A172 (cell line): ENCODE data around the gene MBNL2. TPM values are rescaled to one million over a fixed set of nuclear protein-coding genes. Genes with fewer than 3 reads are reported as not detected.

ENCODE experiments used
- DNase-seq: peaks from one replicate; pipeline ENCODE4 v3.0.0-alpha.2; 2015; ENCODE audit warnings: low spot score
- total RNA-seq: library from RNA; depleted of rRNA; stranded (reverse); fragments of >200 nt; shearing (Covaris generic); gene quantifications from 2 replicates; pipeline ENCODE4 v1.2.3, GENCODE V29; 2014

Gene MBNL2
- total RNA-seq, 1 experiment from 2014 or later, result 204 TPM

GRCh38 chr13:97325738-97326137, 103.6 kb downstream of the MBNL2 start:
- no peak for DNase-seq

GRCh38 chr13:97327086-97327485, 105.0 kb downstream of the MBNL2 start:
- peak; percentile 25 for DNase-seq

DNA sequence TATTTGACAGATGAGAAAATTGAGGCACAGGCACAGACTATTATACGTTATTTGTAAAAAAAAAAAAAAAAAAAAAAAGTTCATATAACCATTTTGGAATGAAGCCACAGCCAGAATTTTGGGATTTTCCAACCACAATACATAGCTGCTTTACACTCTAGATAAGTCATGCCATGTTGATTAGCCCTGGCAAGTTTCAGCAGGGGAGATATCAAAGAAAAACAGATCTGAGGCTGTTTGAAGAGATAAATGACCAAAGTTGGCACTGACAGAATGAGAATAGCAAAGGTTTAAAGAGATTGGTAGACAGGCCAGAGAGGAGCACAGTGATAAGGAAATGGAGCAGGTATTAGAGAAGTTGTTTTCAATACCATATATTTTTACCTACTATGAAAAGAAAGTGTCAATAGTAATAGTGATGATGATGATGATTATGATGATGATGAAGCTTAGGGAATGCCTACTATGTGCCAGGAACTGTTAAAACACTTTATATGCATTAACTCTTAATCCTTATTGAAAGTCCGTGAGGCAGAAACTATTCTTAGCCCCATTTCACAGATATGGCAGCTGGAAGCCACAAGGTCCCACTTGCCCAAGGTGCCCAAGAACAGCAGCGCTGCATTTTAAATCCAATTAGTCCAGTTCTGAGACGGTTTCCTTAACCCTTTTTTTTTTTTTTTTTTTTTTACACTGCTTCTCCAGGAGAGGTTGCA, 105.5 kb downstream of the MBNL2 start:
- DNase-seq, result peak; percentile 80

DNA sequence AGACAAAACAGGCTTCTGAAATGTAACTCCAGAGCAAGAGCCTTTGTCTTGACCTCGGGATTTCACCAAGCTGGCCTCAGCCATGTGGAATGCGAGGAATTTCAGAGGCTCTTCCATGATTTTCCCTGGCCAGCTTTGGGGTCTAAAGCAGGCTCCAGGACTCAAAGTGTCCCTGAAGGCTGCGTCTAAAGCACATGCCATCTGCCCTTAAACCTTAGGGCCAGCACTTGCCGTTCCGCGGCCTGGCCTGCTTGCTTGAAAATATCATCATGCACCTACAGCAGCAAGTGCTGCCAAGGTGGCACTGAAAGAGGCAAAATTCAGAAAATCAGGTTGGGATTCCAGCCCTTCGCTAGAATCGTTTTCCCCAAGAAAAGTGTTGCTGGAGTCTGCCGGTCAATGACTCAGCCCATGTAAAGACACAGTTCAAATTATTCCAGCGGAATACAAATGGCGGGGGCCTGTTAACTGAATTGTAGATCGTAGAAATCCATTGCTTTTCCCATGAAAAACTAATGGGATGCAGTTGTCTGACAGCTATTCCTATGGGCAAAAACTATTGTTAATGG, 106.2 kb downstream of the MBNL2 start:
- peak; percentile 83 for DNase-seq

DNA sequence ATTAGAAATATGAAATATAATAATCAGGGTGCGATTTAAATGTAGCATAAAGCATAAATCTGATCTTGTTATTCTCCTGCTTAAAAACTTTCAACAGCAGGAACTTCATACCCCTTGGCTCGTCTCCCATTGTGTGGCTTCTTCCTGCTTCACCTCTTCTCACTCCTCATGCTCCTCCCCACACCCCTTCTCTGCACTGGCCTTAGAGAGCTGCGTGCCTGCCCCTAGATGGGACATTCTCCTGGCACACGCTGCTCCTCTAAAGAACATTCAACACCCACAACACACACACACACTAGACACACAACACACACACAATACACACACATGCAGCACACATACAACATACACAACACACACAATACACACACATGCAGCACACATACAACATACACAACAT, 107.2 kb downstream of the MBNL2 start:
- peak; percentile 53 for DNase-seq

DNA sequence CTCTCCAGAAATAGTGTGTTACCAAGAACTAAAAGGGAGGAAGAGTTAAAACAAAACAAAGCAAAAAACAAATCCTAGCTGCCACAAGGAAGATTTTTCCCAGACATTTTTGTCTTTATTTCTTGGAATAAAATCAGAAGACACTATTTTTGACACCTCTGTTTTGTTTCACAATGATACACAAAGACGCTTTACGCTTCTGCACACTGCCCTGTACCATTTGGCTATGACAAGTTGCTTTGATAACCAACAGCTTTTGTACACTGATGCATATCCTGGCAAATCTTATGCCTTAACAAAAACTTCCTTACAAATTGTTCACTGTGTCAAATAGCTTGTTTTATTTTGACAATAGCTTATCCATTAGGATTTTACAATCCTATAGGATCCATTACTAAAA, 108.3 kb downstream of the MBNL2 start:
- DNase-seq, result no peak

- no peak for DNase-seq
Measured at GRCh38 chr13:97332742-97333141, 110.6 kb downstream of the MBNL2 start.

DNA sequence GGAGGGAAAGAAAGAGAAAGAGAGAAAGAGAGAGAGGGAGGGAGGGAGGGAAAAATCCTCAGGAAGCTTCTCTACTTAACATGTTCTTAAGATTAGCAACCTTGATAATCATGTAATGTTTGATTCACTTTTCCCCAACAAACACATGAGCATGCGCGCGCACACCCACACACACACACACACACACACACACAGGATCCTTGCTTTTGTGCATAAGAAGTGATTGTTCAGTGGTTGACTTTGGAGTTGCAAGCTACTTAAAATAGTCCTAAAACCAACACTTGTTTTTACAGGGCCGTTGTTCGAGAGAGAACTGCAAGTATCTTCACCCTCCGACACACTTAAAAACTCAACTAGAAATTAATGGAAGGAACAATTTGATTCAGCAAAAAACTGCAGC, 111.8 kb downstream of the MBNL2 start:
- no peak for DNase-seq

DNA sequence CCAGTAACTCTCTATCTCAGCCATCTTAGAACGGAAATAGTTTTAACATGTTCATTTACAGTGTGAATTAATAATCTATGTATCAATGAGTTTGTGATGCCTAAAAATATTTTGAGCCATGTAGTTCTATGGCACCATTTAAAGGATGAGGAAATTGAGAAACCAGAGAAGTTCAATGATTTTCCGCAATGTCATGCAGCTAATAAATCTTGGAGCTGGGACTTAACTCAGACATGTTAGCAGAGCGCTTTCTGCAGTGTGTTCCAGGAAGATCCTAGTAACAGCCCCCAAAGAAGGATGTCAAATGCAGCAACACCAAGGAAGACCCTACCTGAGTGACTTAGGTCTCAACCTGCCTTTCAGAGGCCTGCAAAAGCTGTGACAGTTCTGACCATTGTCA, 112.6 kb downstream of the MBNL2 start:
- DNase-seq, result no peak

GRCh38 chr13:97335488-97336134, 113.5 kb downstream of the MBNL2 start:
- no peak for DNase-seq

GRCh38 chr13:97337985-97338499, 115.9 kb downstream of the MBNL2 start:
- no peak for DNase-seq

- DNase-seq, result no peak
Measured at GRCh38 chr13:97338571-97338970, 116.4 kb downstream of the MBNL2 start.

DNA sequence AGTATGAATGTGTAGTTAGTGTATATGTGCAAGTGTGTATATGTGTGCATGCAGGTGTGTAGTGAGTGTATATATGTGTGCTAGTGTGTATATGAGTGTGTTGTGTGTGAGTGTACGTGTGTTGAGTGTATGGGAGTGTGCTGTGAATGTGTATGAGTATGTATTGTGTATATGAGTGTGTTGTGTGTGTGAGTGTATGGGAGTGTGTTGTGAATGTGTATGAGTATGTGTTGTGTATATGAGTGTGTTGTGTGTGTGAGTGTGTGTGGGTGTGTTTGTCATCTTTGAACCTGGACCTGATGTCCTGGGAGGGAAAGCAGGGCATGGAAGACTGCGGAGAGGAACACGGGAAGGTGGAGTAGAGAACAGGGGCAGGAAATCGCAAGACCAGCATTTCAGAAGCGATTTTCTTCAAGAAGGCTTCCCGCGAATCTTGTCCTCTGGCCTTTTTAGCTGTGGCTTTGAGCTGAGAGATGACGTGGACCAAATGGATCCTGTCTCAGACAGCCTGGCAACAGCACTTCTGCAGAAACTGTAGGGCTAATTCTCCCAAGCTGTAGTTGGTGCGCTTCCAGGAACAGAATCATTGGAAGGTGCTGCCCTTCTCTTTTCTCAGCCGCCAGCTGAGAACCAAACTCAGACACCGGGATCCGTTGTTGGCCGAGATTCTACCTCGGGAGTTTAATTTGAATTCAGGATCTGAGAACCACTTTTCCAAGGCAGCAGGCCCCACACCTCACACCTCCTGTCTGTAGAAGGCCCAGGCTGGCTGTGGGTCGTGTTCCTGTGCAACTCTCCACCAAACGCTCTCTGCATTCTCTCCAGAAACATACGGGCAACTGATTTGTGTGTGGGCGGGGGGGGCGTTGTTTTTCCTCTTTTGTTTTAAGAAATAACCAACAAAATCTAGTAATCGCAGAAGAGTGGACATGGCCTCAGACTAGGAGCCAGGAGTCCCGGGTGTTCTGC, 117.2 kb downstream of the MBNL2 start:
- DNase-seq, result peak; percentile 41

DNA sequence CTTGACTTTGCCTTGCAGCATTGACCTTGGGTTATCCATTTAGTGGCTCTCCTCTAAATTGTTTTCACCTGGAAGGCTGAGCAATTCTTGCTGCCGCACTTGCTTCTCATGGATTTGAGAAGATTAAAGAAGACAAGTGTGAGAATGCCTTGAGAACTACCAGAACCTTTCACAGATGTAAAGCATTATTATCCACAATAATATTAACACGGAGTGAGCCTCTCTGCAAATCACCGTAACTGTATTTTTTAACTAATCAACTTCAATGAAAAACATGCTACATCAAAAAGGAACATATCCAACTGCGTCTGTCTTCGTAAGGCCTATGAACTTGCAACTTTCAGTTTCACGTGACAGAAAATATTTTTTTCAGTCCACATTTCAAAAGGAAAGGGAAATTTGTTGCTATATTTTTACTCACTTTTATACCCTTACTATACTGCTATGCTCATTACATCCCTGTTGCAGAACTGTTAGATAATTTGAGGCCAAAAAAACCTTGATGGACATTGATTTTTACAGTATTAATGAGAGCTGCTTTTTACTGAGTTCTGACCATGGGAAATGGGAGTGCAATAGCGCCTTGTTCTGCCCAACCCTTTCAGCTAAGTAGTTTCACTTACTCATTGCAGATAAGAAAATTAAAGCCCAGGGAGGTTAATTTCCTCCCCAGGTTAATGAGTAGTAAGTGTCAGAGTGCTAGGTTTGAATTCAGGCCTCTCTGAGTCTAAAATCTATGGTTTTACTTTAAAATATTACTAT, 118.0 kb downstream of the MBNL2 start:
- no peak for DNase-seq

GRCh38 chr13:97341135-97341534, 119.0 kb downstream of the MBNL2 start:
- DNase-seq, result no peak

GRCh38 chr13:97342136-97342535, 120.0 kb downstream of the MBNL2 start:
- DNase-seq, result no peak

GRCh38 chr13:97342936-97343335, 120.8 kb downstream of the MBNL2 start:
- DNase-seq, result no peak

GRCh38 chr13:97344265-97345175, 122.4 kb downstream of the MBNL2 start:
- peak; percentile 51 for DNase-seq

DNA sequence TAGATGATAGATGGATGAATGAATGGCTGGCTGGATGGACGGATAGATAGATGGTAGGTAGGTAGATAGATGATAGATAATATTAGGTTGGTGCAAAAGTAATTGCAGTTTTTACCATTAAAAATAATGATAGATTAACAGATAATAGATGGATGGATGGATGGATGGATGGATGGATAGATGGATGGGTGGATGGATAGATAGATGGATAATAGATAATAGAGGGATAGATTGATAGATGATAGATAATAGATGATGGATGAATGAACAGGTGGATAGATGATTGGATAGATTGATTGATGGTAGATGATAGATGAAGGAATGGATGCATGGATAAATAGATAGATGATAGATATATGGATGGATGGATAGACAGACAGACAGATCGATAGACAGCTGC, 124.0 kb downstream of the MBNL2 start:
- no peak for DNase-seq
